ENCODE results near the gene IGFBPL1.

The IGFBPL1 gene

DNA sequence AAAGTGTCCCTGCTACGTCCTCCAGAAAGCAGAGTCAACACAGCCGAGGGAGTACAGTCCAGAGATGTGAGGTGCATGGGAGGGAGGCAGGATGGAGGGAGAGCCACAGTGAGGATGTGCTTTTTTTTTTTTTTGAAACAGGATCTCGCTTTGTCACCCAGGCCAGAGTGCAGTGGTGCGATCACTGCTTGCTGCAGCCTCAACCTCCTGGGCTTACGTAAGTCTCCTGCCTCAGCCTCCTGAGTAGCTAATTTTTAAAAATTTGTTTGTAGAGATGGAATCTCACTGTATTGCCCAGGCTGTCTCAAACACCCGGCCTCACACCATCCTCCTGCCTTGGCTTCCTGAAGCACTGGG, 65.0 kb downstream of the IGFBPL1 start:
- Histone ChIP-seq H3K9me3 (ENCODE audit: control insufficient read depth in 1 of 2, low read length in 2 of 2) (no peaks in the 10 kb centered on the region), H3K4me3 (ENCODE audit: low read depth in 1 of 2, low read length in 2 of 2) (no peak overlapping the region), H3K27ac (ENCODE audit: low read length) (no peak overlapping the region), H3K27me3 (ENCODE audit: low read depth, low read length) (no peaks in the 10 kb centered on the region), H3K4me1 (ENCODE audit: control insufficient read depth in 1 of 2, insufficient read depth in 2 of 2, low read length in 2 of 2) (peaks cover 5 to 6% of the 10 kb centered on the region in 2 donors), H3K36me3 (ENCODE audit: control insufficient read depth in 1 of 2, insufficient read depth in 2 of 2, low read length in 2 of 2) (no peaks in the 10 kb centered on the region)

- Histone ChIP-seq H3K4me1 (ENCODE audit: control insufficient read depth in 1 of 2, insufficient read depth in 2 of 2, low read length in 2 of 2) (peaks cover 5 to 6% of the 10 kb centered on the region in 2 donors), H3K27me3 (ENCODE audit: low read depth, low read length) (no peaks in the 10 kb centered on the region), H3K36me3 (ENCODE audit: control insufficient read depth in 1 of 2, insufficient read depth in 2 of 2, low read length in 2 of 2) (no peaks in the 10 kb centered on the region), H3K27ac (ENCODE audit: low read length) (no peak overlapping the region), H3K9me3 (ENCODE audit: control insufficient read depth in 1 of 2, low read length in 2 of 2) (no peaks in the 10 kb centered on the region), H3K4me3 (ENCODE audit: low read depth in 1 of 2, low read length in 2 of 2) (no peak overlapping the region)
These were observed 65.6 kb downstream of the IGFBPL1 start for GRCh38 chr9:38358390-38359296.

DNA sequence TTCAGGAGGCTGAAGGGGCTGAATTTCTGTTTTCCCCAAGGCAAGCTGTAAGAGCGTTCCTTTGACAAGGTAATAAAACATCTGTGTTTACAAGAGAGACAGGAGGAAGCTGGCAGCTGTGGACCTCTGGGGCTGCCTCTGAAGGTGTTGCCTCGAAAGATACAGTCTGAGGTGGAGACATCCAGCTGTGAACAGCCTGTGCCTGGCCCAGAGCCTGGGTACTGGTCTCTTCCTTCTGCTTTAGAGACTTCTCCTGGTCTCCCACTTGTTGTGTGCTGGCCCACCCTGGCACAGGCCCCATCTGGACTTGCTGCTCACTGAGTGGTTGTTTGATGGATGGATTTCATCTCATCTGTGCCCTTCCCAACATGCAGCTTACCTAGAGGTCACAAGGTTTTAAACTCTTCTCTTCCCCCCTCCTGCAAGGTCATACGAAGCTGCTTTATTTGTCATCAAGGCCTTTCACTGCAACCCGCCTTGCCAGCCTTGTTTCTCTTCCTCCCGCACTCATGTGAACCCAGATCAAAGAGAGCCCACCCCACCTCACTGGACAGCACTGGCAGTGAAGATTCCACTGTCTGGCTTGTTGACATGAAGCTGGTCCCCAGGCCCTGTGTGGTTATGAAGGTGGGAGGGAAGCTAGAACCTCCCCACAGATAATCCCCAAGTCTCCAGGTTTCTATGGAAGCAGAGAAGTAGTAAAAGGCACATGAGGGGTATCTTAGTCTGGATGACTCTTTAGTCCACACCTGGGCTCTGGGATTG, 66.7 kb downstream of the IGFBPL1 start:
- no peaks in the 10 kb centered on the region for H3K27me3 ChIP-seq (ENCODE audit: low read depth, low read length)
- H3K4me3 ChIP-seq (ENCODE audit: low read depth in 1 of 2, low read length in 2 of 2) = no peak overlapping the region
- H3K27ac ChIP-seq (ENCODE audit: low read length) = no peak overlapping the region
- no peaks in the 10 kb centered on the region for H3K9me3 ChIP-seq (ENCODE audit: control insufficient read depth in 1 of 2, low read length in 2 of 2)
- peaks cover under 1% of the 10 kb centered on the region in 2 donors for H3K4me1 ChIP-seq (ENCODE audit: control insufficient read depth in 1 of 2, insufficient read depth in 2 of 2, low read length in 2 of 2)
- no peaks in the 10 kb centered on the region for H3K36me3 ChIP-seq (ENCODE audit: control insufficient read depth in 1 of 2, insufficient read depth in 2 of 2, low read length in 2 of 2)

DNA sequence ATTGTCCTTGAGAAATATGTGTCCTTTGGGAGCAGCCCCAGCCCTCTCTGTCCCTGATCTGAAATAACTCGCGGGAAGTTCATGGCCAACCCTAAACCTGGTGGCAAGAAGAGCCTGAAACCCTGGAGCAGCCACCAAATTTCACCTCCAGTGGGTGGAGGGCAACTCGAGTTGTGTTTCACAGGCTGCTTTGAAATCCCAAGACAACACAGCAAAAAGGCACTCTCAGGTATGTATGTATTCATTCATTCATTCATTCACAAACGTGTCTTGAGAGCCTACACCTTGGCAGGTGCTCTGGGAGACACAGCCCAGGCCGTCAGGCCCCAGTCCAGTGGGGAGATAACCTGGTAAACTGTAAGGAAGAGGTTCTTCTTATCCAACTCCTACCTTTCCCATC, 67.4 kb downstream of the IGFBPL1 start:
- no peak overlapping the region for H3K27ac ChIP-seq (ENCODE audit: low read length)
- H3K27me3 ChIP-seq (ENCODE audit: low read depth, low read length) = no peaks in the 10 kb centered on the region
- H3K9me3 ChIP-seq (ENCODE audit: control insufficient read depth in 1 of 2, low read length in 2 of 2) = no peaks in the 10 kb centered on the region
- H3K36me3 ChIP-seq (ENCODE audit: control insufficient read depth in 1 of 2, insufficient read depth in 2 of 2, low read length in 2 of 2) = no peaks in the 10 kb centered on the region
- H3K4me3 ChIP-seq (ENCODE audit: low read depth in 1 of 2, low read length in 2 of 2) = no peak overlapping the region
- no peaks in the 10 kb centered on the region for H3K4me1 ChIP-seq (ENCODE audit: control insufficient read depth in 1 of 2, insufficient read depth in 2 of 2, low read length in 2 of 2)

Measured in muscle layer of duodenum (tissue), 2 donors.